K562 (cell line): ENCODE results near the gene BANP. TPM values are rescaled to one million over a fixed set of nuclear protein-coding genes. Genes with fewer than 3 reads are reported as not detected.
"Not testable (repeated sequence)": the region's sequence is repeated elsewhere in the genome, so short reads cannot be mapped to it uniquely, and the experiment has no call there.

Experiments used
- ATAC-seq: fragments of 200-7000 bp; cut with Tn5 transposase; 3 replicates; pipeline ENCODE4 v1.9.1; 2020; ENCODE audit warnings: moderate library complexity
- BruUV-seq: library from RNA; stranded (reverse); fragments of 400-500 nt; replicated peaks from 2 replicates; lab custom pipeline; 2021; lab: Mats Ljungman, UMichigan
- CTCF ChIA-PET: fragments of 300-600 bp; formaldehyde crosslinking; extraction: SDS; loops from one replicate; lab custom pipeline; 2021; ENCODE audit warnings: low intra/inter-chr PET ratio; lab: Yijun Ruan, JAX
- POLR2A ChIA-PET: fragments of 300-600, 350-650 bp; sonication (Branson Sonifier 250); formaldehyde crosslinking; extraction: SDS; loops from one replicate; lab custom pipeline; 2021; ENCODE audit warnings: antibody characterized with exemption, inconsistent platforms; lab: Yijun Ruan, JAX
- DNase-seq, 4 experiments: peaks; one replicate each; pipeline versions ENCODE4 v3.0.0 to v3.0.0-alpha.2; 2011 to 2018; ENCODE audit warnings: low spot score in 3 of 4, mixed read lengths in 3 of 4; ENCODE audit errors: extremely low read depth in 1 of 4
- FAIRE-seq: peaks from 2 replicates; lab custom pipeline; 2011; peaks lifted over from hg19 to GRCh38; lab: Jason Lieb, UNC
- H2AFZ ChIP-seq: 2 replicates; pipeline ENCODE4 v1.6.0; 2011; ENCODE audit warnings: low read depth, low read length, control low read depth, inconsistent platforms
- H3K27ac ChIP-seq: fragments of 200-600 bp; 3 replicates; pipeline ENCODE4 v1.8.0; 2011; ENCODE audit warnings: low read depth, mild to moderate bottlenecking, control low read depth, inconsistent platforms, low read length, moderate library complexity, mixed read lengths; ENCODE audit errors: extremely low read depth
- H3K27me3 ChIP-seq, 2 experiments: fragments of 300-600 bp in 1 of 2; 2 replicates in 1 of 2; 3 replicates in 1 of 2; pipeline versions ENCODE4 v1.6.0 to v1.8.0; 2011; ENCODE audit warnings: inconsistent platforms in 2 of 2, low read length in 2 of 2, mild to moderate bottlenecking in 1 of 2, mixed read lengths in 1 of 2, moderate library complexity in 1 of 2; ENCODE audit not compliant: control insufficient read depth in 2 of 2, insufficient read depth in 2 of 2
- H3K36me3 ChIP-seq: fragments of 300-600 bp; 3 replicates; pipeline ENCODE4 v1.8.0; 2011; ENCODE audit warnings: mild to moderate bottlenecking, low read length, inconsistent platforms; ENCODE audit not compliant: control insufficient read depth, insufficient read depth
- H3K4me1 ChIP-seq, 2 experiments: fragments of 200-600 bp in 1 of 2; replicated peaks in 1 of 2; 2 replicates in 1 of 2; 3 replicates in 1 of 2; pipeline versions ENCODE4 v1.5.1 to v1.8.0; 2011; ENCODE audit warnings: inconsistent platforms in 2 of 2, low read length in 2 of 2, mild to moderate bottlenecking in 1 of 2, mixed read lengths in 1 of 2, moderate library complexity in 1 of 2; ENCODE audit not compliant: control insufficient read depth in 2 of 2, insufficient read depth in 2 of 2
- H3K4me2 ChIP-seq: 2 replicates; pipeline ENCODE4 v1.6.1; 2011; ENCODE audit warnings: low read length, control low read depth, inconsistent platforms, mixed read lengths; ENCODE audit not compliant: insufficient read depth
- H3K4me3 ChIP-seq: fragments of 200-600 bp; sonication (generic), shearing (Covaris generic); 2 replicates; pipeline ENCODE4 v1.5.1; 2016; ENCODE audit warnings: control low read depth, inconsistent platforms
- H3K79me2 ChIP-seq: fragments of 200-600 bp; 3 replicates; pipeline ENCODE4 v1.8.0; 2011; ENCODE audit warnings: low read length, inconsistent platforms; ENCODE audit not compliant: control insufficient read depth, insufficient read depth
- H3K9ac ChIP-seq, 2 experiments: 2 replicates each; pipeline versions ENCODE4 v1.6.0 to v1.6.1; 2011; ENCODE audit warnings: low read depth in 2 of 2, low read length in 2 of 2, control low read depth in 1 of 2, inconsistent platforms in 1 of 2, mild to moderate bottlenecking in 1 of 2, mixed read lengths in 1 of 2; ENCODE audit not compliant: insufficient read depth in 1 of 2
- H3K9me1 ChIP-seq: one replicate; pipeline ENCODE4 v1.6.0; 2011; ENCODE audit warnings: inconsistent platforms, mild to moderate bottlenecking, low read length, moderate library complexity; ENCODE audit not compliant: control insufficient read depth, insufficient read depth
- H3K9me3 ChIP-seq: replicated peaks from 2 replicates; pipeline ENCODE4 v1.5.1; 2011; ENCODE audit warnings: low read depth, low read length, inconsistent platforms; ENCODE audit not compliant: control insufficient read depth, insufficient read depth
- H4K20me1 ChIP-seq: replicated peaks from 2 replicates; pipeline ENCODE4 v1.6.1; 2011; ENCODE audit warnings: low read length, inconsistent platforms, mixed read lengths; ENCODE audit not compliant: control insufficient read depth, insufficient read depth
- C11orf30 ChIP-seq: fragments of 450-650 bp; IDR thresholded peaks from 2 replicates; pipeline ENCODE4 v1.6.1; 2016; ENCODE audit warnings: low read depth, mild to moderate bottlenecking
- CREM ChIP-seq: IDR thresholded peaks from 2 replicates; pipeline ENCODE4 v1.6.1; 2014; ENCODE audit warnings: antibody characterized with exemption, low read depth
- GATAD2A ChIP-seq: fragments of 450-650 bp; IDR thresholded peaks from 2 replicates; pipeline ENCODE4 v1.6.1; 2017
- MTF1 ChIP-seq: fragments of 250-450 bp; sonication (Bioruptor Pico); IDR thresholded peaks from 2 replicates; pipeline ENCODE4 v1.9.0; 2021; ENCODE audit warnings: moderate library complexity, mild to moderate bottlenecking, inconsistent platforms, borderline replicate concordance
- POLR2AphosphoS2 ChIP-seq: IDR thresholded peaks from 2 replicates; pipeline ENCODE4 v1.6.1; 2012; ENCODE audit warnings: low read length, improper control_type of control experiment
- SAFB ChIP-seq: fragments of 200-400 bp; formaldehyde crosslinking; IDR thresholded peaks from 2 replicates; pipeline ENCODE4 v1.6.1; 2017; ENCODE audit warnings: low read depth, low read length, borderline replicate concordance
- TOE1 ChIP-seq, 2 experiments: fragments of 450-650 bp in 1 of 2; sonication (generic) in 1 of 2; formaldehyde crosslinking in 1 of 2; IDR thresholded peaks; 2 replicates each; pipeline versions ENCODE4 v1.7.1 to v1.8.0; 2016 to 2022; ENCODE audit warnings: borderline replicate concordance in 2 of 2, mild to moderate bottlenecking in 2 of 2, antibody characterized with exemption in 1 of 2, inconsistent platforms in 1 of 2, low read depth in 1 of 2, missing genetic modification reagents in 1 of 2, moderate library complexity in 1 of 2
- XRCC4 ChIP-seq: IDR thresholded peaks from one replicate; pipeline ENCODE4 v1.6.1; 2011; ENCODE audit not compliant: insufficient read depth, insufficient read length; ENCODE audit errors: extremely low read depth
- ZNF121 ChIP-seq: sonication (generic); formaldehyde crosslinking; conservative IDR thresholded peaks from 2 replicates; pipeline ENCODE4 v1.8.0; 2022; ENCODE audit warnings: missing genetic modification reagents
- WGBS: fragments of 100-300 bp; shearing (Covaris generic); methylation state at CpG from one replicate; pipeline ENCODE4 v1.1.6; 2016; ENCODE audit warnings: low coverage, mixed read lengths; ENCODE audit not compliant: insufficient coverage; ENCODE audit errors: missing lambda C conversion rate; 5-methylcytosine and 5-hydroxymethylcytosine counted together
- in situ Hi-C: fragments of 300-500 bp; cut with MboI; formaldehyde crosslinking; loops from 4 replicates; pipeline ENCODE4 v1.15.0; 2018; ENCODE audit warnings: inconsistent platforms, mixed read lengths
- intact Hi-C: fragments of 100-400 bp; cut with micrococcal nuclease; formaldehyde crosslinking; loops from 2 replicates; pipeline ENCODE4 v1.14.2; 2022
- polyA plus RNA-seq, 8 experiments: library from polyadenylated mRNA; depleted of rRNA in 4 of 8; stranded (reverse) in 5 of 8; unstranded in 3 of 8; fragments of >200 nt; fragmentation: Nextera tagmentation in 2 of 8; fragmentation: Illumina TruSeq in 1 of 8; extraction: Ambion mirVana in 2 of 8; extraction: Trizol in 1 of 8; gene quantifications; 2 replicates each; pipeline versions ENCODE4 v1.2.1 to v1.2.3, GENCODE V29; 2011 to 2014; ENCODE audit warnings: inconsistent platforms in 1 of 8, missing spikeins in 1 of 8
- total RNA-seq, 7 experiments: library from RNA; depleted of rRNA in 6 of 7; stranded (reverse); fragments of >200 nt in 6 of 7; fragmentation: Illumina TruSeq in 2 of 7; extraction: Trizol in 2 of 7; gene quantifications; 2 replicates each; pipeline versions ENCODE4 v1.2.1 to v1.2.3, GENCODE V29; 2011 to 2021; ENCODE audit warnings: low replicate concordance in 1 of 7
- TF ChIP-seq, protein P1 (sequence below): fragments of 450-650 bp; IDR thresholded peaks from 2 replicates; pipeline ENCODE4 v1.6.1; 2016
- TF ChIP-seq, protein P2 (sequence below): fragments of 450-650 bp; IDR thresholded peaks from 2 replicates; pipeline ENCODE4 v1.6.1; 2016; ENCODE audit warnings: antibody characterized with exemption

Gene BANP
- total and polyA plus RNA-seq, 9 of the 15 experiments (the other 6 are each of a cell fraction or from before 2014, with no cell fraction given): 4.6 to 22.1 (median 15.6) TPM

DNA sequence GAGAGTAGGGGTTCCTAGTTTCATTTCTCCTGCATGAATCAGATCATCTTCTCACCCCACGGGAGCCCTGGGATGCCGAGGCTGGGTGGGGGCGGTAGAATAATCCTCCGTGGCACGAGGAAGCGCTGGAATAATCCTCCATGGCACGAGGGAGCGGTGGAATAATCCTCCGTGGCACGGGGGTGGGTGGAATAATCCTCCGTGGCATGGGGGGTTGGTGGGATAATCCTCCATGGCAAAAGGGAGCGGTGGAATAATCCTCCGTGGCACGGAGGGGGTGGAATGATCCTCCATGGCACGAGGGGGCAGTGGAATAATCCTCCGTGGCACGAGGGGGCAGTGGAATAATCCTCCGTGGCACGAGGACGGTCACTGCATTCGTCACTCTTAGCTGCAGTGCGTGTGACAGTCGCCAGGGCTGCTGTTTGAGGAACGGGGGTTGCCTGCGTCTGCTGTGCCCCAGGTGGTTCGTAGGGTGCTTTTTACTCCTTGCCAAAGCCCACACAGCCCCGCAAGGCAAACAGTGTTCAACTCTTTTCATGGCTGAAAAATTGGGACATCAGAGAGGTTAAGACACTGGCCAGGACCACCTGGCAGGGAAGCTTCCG lies 152.5 kb downstream of the BANP start:
- intact Hi-C loops: no loop called here
- no peaks in the 10 kb centered on the region for H3K9me1 ChIP-seq
- POLR2A ChIA-PET: no interaction called here
- no peak overlapping the region for H3K27ac ChIP-seq
- WGBS: 2% methylated on average over 25 of the region's 28 CpGs
- H3K36me3 ChIP-seq: no peaks in the 10 kb centered on the region
- peaks cover 0 to 8% of the 10 kb centered on the region in 2 experiments; a peak in 2 of 5 replicates for H3K4me1 ChIP-seq
- TF ChIP-seq CREM (0 out of 2 replicates have a peak, but pooled peaks have one; percentile 9), SAFB (peak; percentile 53; the same call in 1 of the 2 replicates), TOE1 (IDR thresholded peaks at IDR 0.05; ENCODE audit: borderline replicate concordance) (no peak), TOE1 (CRISPR knock-in tag; IDR thresholded peaks at IDR 0.05; ENCODE audit: borderline replicate concordance, low read depth) (no peak), MTF1 (no peak), XRCC4 (no peak), C11orf30 (no peak), GATAD2A (no peak), POLR2AphosphoS2 (no peak), ZNF121 (CRISPR knock-in tag) (no peak)
- TF ChIP-seq, protein P1, sequence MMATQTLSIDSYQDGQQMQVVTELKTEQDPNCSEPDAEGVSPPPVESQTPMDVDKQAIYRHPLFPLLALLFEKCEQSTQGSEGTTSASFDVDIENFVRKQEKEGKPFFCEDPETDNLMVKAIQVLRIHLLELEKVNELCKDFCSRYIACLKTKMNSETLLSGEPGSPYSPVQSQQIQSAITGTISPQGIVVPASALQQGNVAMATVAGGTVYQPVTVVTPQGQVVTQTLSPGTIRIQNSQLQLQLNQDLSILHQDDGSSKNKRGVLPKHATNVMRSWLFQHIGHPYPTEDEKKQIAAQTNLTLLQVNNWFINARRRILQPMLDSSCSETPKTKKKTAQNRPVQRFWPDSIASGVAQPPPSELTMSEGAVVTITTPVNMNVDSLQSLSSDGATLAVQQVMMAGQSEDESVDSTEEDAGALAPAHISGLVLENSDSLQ: no peak
- TF ChIP-seq, protein P2, sequence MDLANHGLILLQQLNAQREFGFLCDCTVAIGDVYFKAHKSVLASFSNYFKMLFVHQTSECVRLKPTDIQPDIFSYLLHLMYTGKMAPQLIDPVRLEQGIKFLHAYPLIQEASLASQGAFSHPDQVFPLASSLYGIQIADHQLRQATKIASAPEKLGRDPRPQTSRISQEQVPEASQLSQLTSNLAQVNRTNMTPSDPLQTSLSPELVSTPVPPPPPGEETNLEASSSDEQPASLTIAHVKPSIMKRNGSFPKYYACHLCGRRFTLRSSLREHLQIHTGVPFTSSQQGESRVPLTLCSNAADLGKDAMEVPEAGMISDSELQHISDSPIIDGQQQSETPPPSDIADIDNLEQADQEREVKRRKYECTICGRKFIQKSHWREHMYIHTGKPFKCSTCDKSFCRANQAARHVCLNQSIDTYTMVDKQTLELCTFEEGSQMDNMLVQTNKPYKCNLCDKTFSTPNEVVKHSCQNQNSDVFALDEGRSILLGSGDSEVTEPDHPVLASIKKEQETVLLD: peak; percentile 38; the same call in 1 of the 2 replicates
- TF ChIP-seq, all 486 proteins: peak for 3
- FAIRE-seq (peak; percentile 19), DNase-seq (no peak), ATAC-seq (peak; percentile 61)
- CTCF ChIA-PET: no interaction called here
- Histone ChIP-seq H2AFZ (no peak overlapping the region), H3K79me2 (no peaks in the 10 kb centered on the region), H3K4me2 (no peak overlapping the region), H3K4me3 (no peak overlapping the region), H4K20me1 (no peaks in the 10 kb centered on the region; the same call in 1 of the 2 replicates), H3K27me3 (peaks cover 14 to 64% of the 10 kb centered on the region in 2 experiments; a peak in 4 of 5 replicates), H3K9me3 (0 out of 2 replicates have a peak, but pooled peaks cover 2% of the 10 kb centered on the region), H3K9ac (no peak overlapping the region)
- in situ Hi-C loops: no loop called here
- BruUV-seq: no TSS peak

DNA sequence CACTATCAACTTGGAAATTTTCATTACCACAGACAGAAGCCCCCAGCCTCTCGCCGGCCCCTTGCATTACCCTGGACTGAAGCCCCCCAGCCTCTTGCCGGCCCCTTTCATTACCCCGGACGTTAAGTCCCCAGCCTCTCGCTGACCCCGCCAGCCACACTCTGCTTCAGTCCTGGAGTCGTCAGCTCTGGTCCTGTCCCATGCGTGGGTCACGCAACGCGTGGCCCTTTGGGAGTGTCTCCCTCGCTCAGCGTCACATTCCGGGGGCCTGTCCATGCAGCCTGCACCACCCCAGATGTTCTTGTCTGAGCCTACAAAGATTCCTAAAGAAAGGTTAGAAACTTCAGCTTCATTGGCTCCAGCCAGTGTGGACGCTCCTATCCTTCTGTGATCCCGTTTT lies 153.1 kb downstream of the BANP start:
- H3K79me2 ChIP-seq, FAIRE-seq, H3K4me2 ChIP-seq, H3K9me1 ChIP-seq, H3K27ac ChIP-seq, DNase-seq, H3K4me3 ChIP-seq, BruUV-seq, H3K4me1 ChIP-seq, intact Hi-C loops, ATAC-seq, H4K20me1 ChIP-seq, H2AFZ ChIP-seq, in situ Hi-C loops, POLR2A ChIA-PET, CTCF ChIA-PET, H3K36me3 ChIP-seq, H3K9me3 ChIP-seq, H3K9ac ChIP-seq: not testable (repeated sequence)
- peaks cover 14 to 64% of the 10 kb centered on the region in 2 experiments; a peak in 4 of 5 replicates for H3K27me3 ChIP-seq
- 8% methylated on average over 17 of the region's 17 CpGs for WGBS
